Upper lobe of right lung (tissue), 1 donor: ENCODE results near the gene C1orf210. TPM values are rescaled to one million over a fixed set of nuclear protein-coding genes. Genes with fewer than 3 reads are reported as not detected.

ENCODE experiments used
- ATAC-seq: fragments of 200-7000 bp; cut with Tn5 transposase; one replicate; pipeline ENCODE4 v1.9.1; 2020; ENCODE audit warnings: mild to moderate bottlenecking, moderate library complexity
- DNase-seq: peaks from one replicate; pipeline ENCODE4 v3.0.0-alpha.2; 2020
- H3K27ac ChIP-seq: fragments of 200-600 bp; one replicate; pipeline ENCODE4 v1.8.0; 2022
- H3K27me3 ChIP-seq: fragments of 200-600 bp; one replicate; pipeline ENCODE4 v1.8.0; 2022; ENCODE audit warnings: mild to moderate bottlenecking
- H3K36me3 ChIP-seq: fragments of 200-600 bp; one replicate; pipeline ENCODE4 v1.8.0; 2022
- H3K4me1 ChIP-seq: fragments of 200-600 bp; one replicate; pipeline ENCODE4 v1.8.0; 2022
- H3K4me3 ChIP-seq: fragments of 200-600 bp; one replicate; pipeline ENCODE4 v1.8.0; 2022; ENCODE audit warnings: mild to moderate bottlenecking
- H3K9me3 ChIP-seq: fragments of 200-600 bp; one replicate; pipeline ENCODE4 v1.8.0; 2022
- CTCF ChIP-seq: fragments of 200-600 bp; IDR thresholded peaks from one replicate; pipeline ENCODE4 v1.8.0; 2022; ENCODE audit warnings: antibody characterized with exemption
- intact Hi-C: fragments of 100-400 bp; cut with DNase I; formaldehyde crosslinking; loops from one replicate; pipeline ENCODE4 v1.11.0; 2022
- total RNA-seq: library from RNA; stranded (reverse); fragmentation: NEBNext Ultra II Directional; extraction: Animal tissue kit (Norgen Biotek cat#: 25700); gene quantifications from one replicate; pipeline ENCODE4 v1.2.1, GENCODE V29; 2021
- donor health status: DM: no; HTN: yes; CAD: no; lungs with severe emphysema.

C1orf210 gene
- total RNA-seq, 1 donor from 2014 or later = 18.9 TPM

GRCh38 chr1:43274804-43275180, 10.6 kb downstream of the C1orf210 start:
- Histone ChIP-seq H3K36me3 (no peaks in the 10 kb centered on the region), H3K27me3 (no peaks in the 10 kb centered on the region), H3K4me1 (peaks cover 3% of the 10 kb centered on the region), H3K9me3 (no peaks in the 10 kb centered on the region), H3K27ac (peak overlapping the region; percentile 47), H3K4me3 (no peak overlapping the region)
- DNase-seq (peak; percentile 54), ATAC-seq (no peak)
- intact Hi-C loops = no loop called here
- no peak for TF ChIP-seq CTCF

- no peaks in the 10 kb centered on the region for H3K36me3 ChIP-seq
- H3K27ac ChIP-seq = peak overlapping the region; percentile 47
- no peak for TF ChIP-seq CTCF
- no peak overlapping the region for H3K4me3 ChIP-seq
- no peaks in the 10 kb centered on the region for H3K27me3 ChIP-seq
- intact Hi-C loops = no loop called here
- peaks cover 7% of the 10 kb centered on the region for H3K4me1 ChIP-seq
- no peaks in the 10 kb centered on the region for H3K9me3 ChIP-seq
- DNase-seq = peak; percentile 64
- peak; percentile 17 for ATAC-seq
Measured at GRCh38 chr1:43274125-43274803, 11.1 kb downstream of the C1orf210 start.

GRCh38 chr1:43273708-43274107, 11.7 kb downstream of the C1orf210 start:
- no peak overlapping the region for H3K27ac ChIP-seq
- no peak overlapping the region for H3K4me3 ChIP-seq
- DNase-seq (no peak), ATAC-seq (no peak)
- no peaks in the 10 kb centered on the region for H3K36me3 ChIP-seq
- TF ChIP-seq CTCF = no peak
- intact Hi-C loops = no loop called here
- no peaks in the 10 kb centered on the region for H3K27me3 ChIP-seq
- H3K9me3 ChIP-seq = no peaks in the 10 kb centered on the region
- peaks cover 10% of the 10 kb centered on the region for H3K4me1 ChIP-seq

GRCh38 chr1:43272576-43273571, 12.5 kb downstream of the C1orf210 start:
- DNase-seq (peak; percentile 49), ATAC-seq (no peak)
- Histone ChIP-seq H3K27me3 (no peaks in the 10 kb centered on the region), H3K9me3 (no peaks in the 10 kb centered on the region), H3K27ac (no peak overlapping the region), H3K36me3 (no peaks in the 10 kb centered on the region), H3K4me3 (no peak overlapping the region), H3K4me1 (peaks cover 10% of the 10 kb centered on the region)
- intact Hi-C loops = no loop called here
- TF ChIP-seq CTCF = no peak

GRCh38 chr1:43272161-43272560, 13.2 kb downstream of the C1orf210 start:
- Histone ChIP-seq H3K27ac (no peak overlapping the region), H3K4me1 (peaks cover 13% of the 10 kb centered on the region)
- intact Hi-C loops = no loop called here

More at GRCh38 chr1:43272161-43272560, 13.2 kb downstream of the C1orf210 start:
- H3K27me3 ChIP-seq = no peaks in the 10 kb centered on the region
- ATAC-seq (no peak), DNase-seq (peak; percentile 56)
- no peak overlapping the region for H3K4me3 ChIP-seq
- no peaks in the 10 kb centered on the region for H3K9me3 ChIP-seq
- no peak for TF ChIP-seq CTCF
- no peaks in the 10 kb centered on the region for H3K36me3 ChIP-seq
